ENCODE results near the gene PCDHGC4.
A peak's percentile ranks its signal among the peaks of the same experiment; 100 is the strongest.

Gene PCDHGC4

GRCh38 chr5:141484641-141485311 lies at the start of gene PCDHGC4:
TSS of gene PCDHGC4 (plus strand) at chr5:141485030. CDS start at chr5:141485174, 144 bp downstream.
- H3K4me3 ChIP-seq (replicated peaks; ENCODE audit: low read depth, low read length), result peak within 1 kb of the TSS; percentile 24
- TF ChIP-seq CTCF (IDR thresholded peaks at IDR 0.05; ENCODE audit: low read length, missing control alignments), result no peak
- DNase-seq (ENCODE audit: low read depth), result no peak

DNA sequence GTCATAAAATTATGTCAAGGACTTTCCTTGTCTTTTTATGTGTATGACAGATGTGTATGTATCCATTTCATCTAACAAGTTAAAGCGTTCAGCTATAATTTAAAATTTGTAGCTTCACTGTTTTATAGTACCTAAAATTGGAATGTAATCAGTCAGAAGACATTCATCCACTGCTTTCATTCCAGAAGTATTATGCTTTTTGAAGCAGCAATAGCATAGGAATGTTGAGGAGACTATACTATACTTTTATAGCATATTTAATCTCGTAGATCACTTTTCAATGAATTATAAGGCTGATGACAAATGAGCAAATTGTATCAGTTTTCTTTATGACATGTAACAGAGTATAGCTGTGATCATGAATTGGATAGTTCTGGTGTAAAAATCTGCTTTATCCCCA lies 47.6 kb upstream of the PCDHGC4 start:
- H3K4me3 ChIP-seq (replicated peaks; ENCODE audit: low read depth, low read length), result no peak overlapping the region
- TF ChIP-seq CTCF (IDR thresholded peaks at IDR 0.05; ENCODE audit: low read length, missing control alignments), result no peak
- DNase-seq (ENCODE audit: low read depth), result no peak

DNA sequence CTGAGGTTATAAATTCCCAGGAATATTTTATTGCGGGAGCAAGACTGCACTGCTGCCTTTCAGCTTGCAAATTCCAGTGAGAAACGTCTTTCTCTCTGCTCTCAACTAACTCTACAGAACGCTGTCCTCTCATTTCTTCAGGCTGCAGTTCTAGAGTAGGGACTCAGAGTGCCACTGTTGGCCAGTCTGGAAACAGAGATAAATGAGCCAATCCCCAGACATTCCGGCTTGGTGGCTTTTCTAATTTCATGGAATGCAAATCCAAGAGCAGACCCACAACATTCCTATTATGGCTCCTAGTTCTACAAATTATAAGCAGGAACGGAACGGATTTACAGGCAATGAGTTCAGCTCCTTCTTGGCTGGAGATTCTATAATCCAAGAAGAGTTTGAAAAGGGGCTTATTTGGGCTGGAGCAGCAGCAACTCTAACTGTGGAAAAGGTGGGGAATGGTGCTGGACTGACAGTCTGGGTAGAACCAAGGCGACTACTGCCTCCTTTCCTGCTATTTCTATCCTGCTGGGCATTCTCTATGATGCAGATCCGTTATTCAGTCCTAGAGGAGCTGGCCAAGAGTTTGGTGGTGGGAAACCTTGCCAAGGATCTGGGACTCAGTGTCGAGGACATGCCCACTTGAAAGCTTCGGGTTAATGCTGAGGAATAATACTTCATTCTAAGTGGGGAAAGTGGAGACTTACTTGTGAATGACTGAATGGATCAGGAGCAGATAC lies 45.3 kb upstream of the PCDHGC4 start:
- no peak for TF ChIP-seq CTCF (IDR thresholded peaks at IDR 0.05; ENCODE audit: low read length, missing control alignments)
- no peak for DNase-seq (ENCODE audit: low read depth)
- no peak overlapping the region for H3K4me3 ChIP-seq (replicated peaks; ENCODE audit: low read depth, low read length)

GRCh38 chr5:141440341-141440740 lies 44.5 kb upstream of the PCDHGC4 start:
- DNase-seq (ENCODE audit: low read depth), result no peak
- no peak for TF ChIP-seq CTCF (IDR thresholded peaks at IDR 0.05; ENCODE audit: low read length, missing control alignments)
- H3K4me3 ChIP-seq (replicated peaks; ENCODE audit: low read depth, low read length), result no peak overlapping the region

- no peak overlapping the region for H3K4me3 ChIP-seq (replicated peaks; ENCODE audit: low read depth, low read length)
- TF ChIP-seq CTCF (IDR thresholded peaks at IDR 0.05; ENCODE audit: low read length, missing control alignments), result no peak
- no peak for DNase-seq (ENCODE audit: low read depth)
These were observed 43.2 kb upstream of the PCDHGC4 start for GRCh38 chr5:141441571-141442170.

- peak; percentile 46 for DNase-seq (ENCODE audit: low read depth)
- no peak overlapping the region for H3K4me3 ChIP-seq (replicated peaks; ENCODE audit: low read depth, low read length)
- TF ChIP-seq CTCF (IDR thresholded peaks at IDR 0.05; ENCODE audit: low read length, missing control alignments), result no peak
These were observed 19.5 kb upstream of the PCDHGC4 start for GRCh38 chr5:141465351-141465750.

Data from fibroblast of pulmonary artery (primary cell).